Neuronal stem cell (in vitro differentiated cells): ENCODE measurements around the gene COIL.
A peak's percentile ranks its signal among the peaks of the same experiment; 100 is the strongest.

ENCODE experiments used
- DNase-seq: peaks from one replicate; pipeline ENCODE4 v3.0.0-alpha.2; 2013; ENCODE audit warnings: low spot score
- H2AFZ ChIP-seq: one replicate; pipeline ENCODE4 v1.6.1; 2013; ENCODE audit warnings: mild to moderate bottlenecking, low read length, inconsistent platforms
- H2AK5ac ChIP-seq: 2 replicates; pipeline ENCODE4 v1.6.1; 2013; ENCODE audit warnings: low read depth, mild to moderate bottlenecking, inconsistent platforms, low read length, moderate library complexity, mixed read lengths
- H2BK120ac ChIP-seq: 2 replicates; pipeline ENCODE4 v1.6.1; 2013; ENCODE audit warnings: low read depth, mild to moderate bottlenecking, inconsistent platforms, low read length, moderate library complexity, mixed read lengths
- H2BK12ac ChIP-seq: one replicate; pipeline ENCODE4 v1.6.1; 2013; ENCODE audit warnings: low read length, inconsistent platforms
- H2BK15ac ChIP-seq: 2 replicates; pipeline ENCODE4 v1.6.1; 2013; ENCODE audit warnings: mild to moderate bottlenecking, low read length, inconsistent platforms, mixed read lengths
- H2BK5ac ChIP-seq: one replicate; pipeline ENCODE4 v1.6.1; 2013; ENCODE audit warnings: inconsistent platforms, mild to moderate bottlenecking, low read length, moderate library complexity
- H3K14ac ChIP-seq: one replicate; pipeline ENCODE4 v1.6.1; 2013; ENCODE audit warnings: low read length, inconsistent platforms
- H3K18ac ChIP-seq: 2 replicates; pipeline ENCODE4 v1.6.1; 2013; ENCODE audit warnings: low read length, inconsistent platforms
- H3K23ac ChIP-seq: 2 replicates; pipeline ENCODE4 v1.6.1; 2013; ENCODE audit warnings: low read depth, mild to moderate bottlenecking, mixed read lengths, low read length, inconsistent platforms; ENCODE audit not compliant: poor library complexity
- H3K27ac ChIP-seq: replicated peaks from 3 replicates; pipeline ENCODE4 v1.5.1; 2013; ENCODE audit warnings: low read length, inconsistent platforms
- H3K27me3 ChIP-seq, 3 experiments: 2 replicates each; pipeline ENCODE4 v1.6.1; 2013; ENCODE audit warnings: low read length in 3 of 3, mild to moderate bottlenecking in 2 of 3, inconsistent platforms in 1 of 3, low read depth in 1 of 3, mixed read lengths in 1 of 3, moderate library complexity in 1 of 3; ENCODE audit not compliant: control insufficient read depth in 3 of 3, insufficient read depth in 3 of 3
- H3K36me3 ChIP-seq, 2 donors: replicated peaks in 1 of 2; 2 replicates each; pipeline ENCODE4 v1.6.1; 2013; ENCODE audit warnings: low read length in 2 of 2; ENCODE audit not compliant: control insufficient read depth in 2 of 2, insufficient read depth in 2 of 2
- H3K4ac ChIP-seq: 2 replicates; pipeline ENCODE4 v1.6.1; 2013; ENCODE audit warnings: inconsistent platforms, mild to moderate bottlenecking, low read length, moderate library complexity
- H3K4me1 ChIP-seq, 2 donors: 1 replicate in 1 of 2; 2 replicates in 1 of 2; pipeline ENCODE4 v1.6.1; 2013; ENCODE audit warnings: low read length in 2 of 2, low read depth in 1 of 2; ENCODE audit not compliant: control insufficient read depth in 2 of 2, insufficient read depth in 1 of 2
- H3K4me2 ChIP-seq: one replicate; pipeline ENCODE4 v1.6.1; 2013; ENCODE audit warnings: mild to moderate bottlenecking, low read length, inconsistent platforms; ENCODE audit not compliant: insufficient read depth, poor library complexity, severe bottlenecking
- H3K4me3 ChIP-seq, 2 donors: 2 replicates each; pipeline ENCODE4 v1.5.1; 2013; ENCODE audit warnings: low read length in 2 of 2, mild to moderate bottlenecking in 2 of 2, inconsistent platforms in 1 of 2, moderate library complexity in 1 of 2
- H3K79me1 ChIP-seq: one replicate; pipeline ENCODE4 v1.6.1; 2013; ENCODE audit warnings: low read depth, mild to moderate bottlenecking, inconsistent platforms, low read length, moderate library complexity
- H3K9ac ChIP-seq: one replicate; pipeline ENCODE4 v1.6.1; 2013; ENCODE audit warnings: mild to moderate bottlenecking, low read depth, low read length, inconsistent platforms; ENCODE audit not compliant: poor library complexity
- H3K9me3 ChIP-seq, 2 donors: replicated peaks in 1 of 2; 2 replicates each; pipeline versions ENCODE3 to v1.6.1; 2013; ENCODE audit warnings: low read length in 2 of 2, mild to moderate bottlenecking in 2 of 2, inconsistent platforms in 1 of 2, low read depth in 1 of 2, mixed read lengths in 1 of 2, moderate library complexity in 1 of 2; ENCODE audit not compliant: control insufficient read depth in 2 of 2, insufficient read depth in 1 of 2
- H4K8ac ChIP-seq: one replicate; pipeline ENCODE4 v1.6.1; 2013; ENCODE audit warnings: low read depth, mild to moderate bottlenecking, inconsistent platforms, low read length, moderate library complexity
- H4K91ac ChIP-seq: one replicate; pipeline ENCODE4 v1.6.1; 2013; ENCODE audit warnings: low read length, low read depth, mild to moderate bottlenecking, inconsistent platforms; ENCODE audit not compliant: poor library complexity
- WGBS, 2 donors: extraction: QIAGEN DNeasy Blood & Tissue Kit; methylation state at CpG; one replicate each; pipeline ENCODE4 v1.1.7; 2013; ENCODE audit warnings: missing lambda C conversion rate in 2 of 2, mixed read lengths in 1 of 2; ENCODE audit not compliant: insufficient read length in 2 of 2, insufficient replicate concordance in 1 of 2; ENCODE audit errors: extremely low coverage in 2 of 2; 5-methylcytosine and 5-hydroxymethylcytosine counted together

Gene COIL

DNA sequence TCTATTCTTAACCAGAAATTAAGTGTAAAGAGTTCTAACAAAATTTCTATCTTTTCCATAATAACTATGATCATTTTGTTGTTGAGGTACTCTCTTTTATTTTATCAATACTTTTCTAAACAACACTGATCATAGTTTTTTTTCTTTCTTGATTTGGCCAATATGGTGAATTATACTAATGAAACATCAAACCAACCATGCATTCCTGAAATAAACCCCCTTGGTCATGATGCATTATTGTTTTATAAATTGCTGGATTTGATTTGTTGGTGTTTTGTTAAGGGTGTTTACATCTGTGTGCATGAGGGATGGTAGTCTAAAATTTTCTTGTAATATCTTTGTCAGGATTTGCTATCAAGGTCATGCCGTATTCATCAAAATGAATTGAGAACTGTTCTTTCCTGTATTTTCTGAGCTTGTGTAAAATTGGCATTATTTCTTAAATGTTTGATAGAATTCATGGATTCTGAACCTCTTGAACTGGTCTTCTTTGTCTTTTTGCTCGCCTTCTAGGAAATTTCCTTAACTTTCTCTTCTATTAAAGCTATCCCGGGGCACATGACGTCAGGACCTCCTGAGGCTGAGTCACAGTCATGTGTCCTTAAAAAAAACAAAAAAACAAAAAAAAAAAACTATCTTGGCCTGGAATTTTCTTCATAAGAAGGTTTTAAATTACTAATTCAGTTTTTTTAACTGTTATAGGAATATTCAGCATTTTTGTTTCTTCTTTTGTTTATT is 43.1 kb downstream of the COIL start:
- H3K4ac ChIP-seq = no peak overlapping the region
- H3K4me2 ChIP-seq = no peak overlapping the region
- peaks cover 5% of the 10 kb centered on the region in 2 donors for H3K4me1 ChIP-seq
- no peaks in the 10 kb centered on the region for H3K36me3 ChIP-seq
- H4K91ac ChIP-seq = no peak overlapping the region
- H3K18ac ChIP-seq = no peak overlapping the region
- no peak overlapping the region for H3K9ac ChIP-seq
- H3K23ac ChIP-seq = no peak overlapping the region
- H2AFZ ChIP-seq = no peak overlapping the region
- H3K9me3 ChIP-seq = peaks cover 0 to 3% of the 10 kb centered on the region in 2 donors
- no peak overlapping the region for H2AK5ac ChIP-seq
- no peak overlapping the region for H2BK15ac ChIP-seq
- no CpG with 5 or more reads among the region's 4 CpGs for WGBS, 2 donors
- H2BK12ac ChIP-seq = no peak overlapping the region
- no peak overlapping the region for H3K27ac ChIP-seq
- no peak overlapping the region for H3K4me3 ChIP-seq
- no peaks in the 10 kb centered on the region for H3K79me1 ChIP-seq
- no peak for DNase-seq
- no peak overlapping the region for H2BK5ac ChIP-seq
- no peak overlapping the region for H3K14ac ChIP-seq
- peaks cover 0 to 11% (median 0%) of the 10 kb centered on the region in 3 experiments for H3K27me3 ChIP-seq
- no peak overlapping the region for H2BK120ac ChIP-seq
- no peak overlapping the region for H4K8ac ChIP-seq

DNA sequence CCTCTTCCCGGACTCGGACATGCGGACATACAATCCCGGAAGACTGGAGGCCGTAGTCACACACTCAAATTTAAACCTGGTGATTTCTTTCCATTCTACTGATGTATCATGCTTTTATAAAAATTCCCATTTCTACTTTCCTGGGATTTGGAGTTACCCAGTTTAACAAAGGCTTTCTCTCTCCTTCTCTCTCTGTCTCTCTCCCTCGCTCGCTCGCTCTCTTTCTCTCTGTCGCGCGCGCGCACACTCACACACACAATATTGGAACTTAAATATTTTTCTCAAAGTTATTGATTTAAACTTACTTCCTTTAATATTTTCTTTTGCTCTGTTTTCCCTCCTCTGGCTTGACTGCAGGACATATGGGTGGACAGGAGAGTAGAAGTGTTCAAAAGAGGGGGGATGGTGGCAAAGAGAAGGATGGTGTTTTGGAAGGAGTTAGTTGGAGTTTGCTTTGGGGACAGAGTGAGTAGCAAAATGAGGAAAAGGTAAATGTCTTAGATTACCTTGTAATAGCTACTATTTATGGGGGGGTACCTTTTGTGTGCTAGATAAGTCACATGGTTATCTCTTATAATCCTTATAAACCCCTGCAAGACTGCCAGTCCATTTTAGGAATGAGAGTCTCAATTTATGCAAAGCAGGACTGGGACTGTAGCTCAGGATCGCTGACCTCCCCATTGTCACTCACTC is 46.1 kb downstream of the COIL start:
- Histone ChIP-seq H3K18ac (no peak overlapping the region), H3K4me1 (peaks cover 5% of the 10 kb centered on the region in 2 donors), H2BK120ac (no peak overlapping the region), H3K27me3 (peaks cover 0 to 11% (median 0%) of the 10 kb centered on the region in 3 experiments), H3K36me3 (no peaks in the 10 kb centered on the region), H3K9ac (no peak overlapping the region), H3K23ac (no peak overlapping the region), H2BK15ac (no peak overlapping the region), H3K14ac (no peak overlapping the region), H3K9me3 (peaks cover 0 to 3% of the 10 kb centered on the region in 2 donors), H3K4me3 (peak overlapping the region; percentile 58 to 90), H3K4me2 (peak overlapping the region; percentile 87), H2BK5ac (no peak overlapping the region), H3K27ac (no peak overlapping the region), H2AFZ (peak overlapping the region; percentile 99), H2AK5ac (no peak overlapping the region), H4K91ac (no peak overlapping the region), H2BK12ac (no peak overlapping the region), H3K4ac (no peak overlapping the region), H4K8ac (no peak overlapping the region), H3K79me1 (no peaks in the 10 kb centered on the region)
- DNase-seq = no peak
- WGBS, 2 donors = no CpG with 5 or more reads among the region's 14 CpGs

GRCh38 chr17:56913867-56914580 is 46.8 kb downstream of the COIL start, which contains the start of gene TRIM25:
Gene TRIM25 (minus strand): TSS chr17:56914049. CDS start chr17:56913988, 61 bp downstream.
- Histone ChIP-seq H2BK5ac (no peak within 1 kb of the TSS), H2AFZ (peak within 1 kb of the TSS; percentile 99), H2BK15ac (peak within 1 kb of the TSS; percentile 82), H3K9me3 (peaks cover 0 to 3% of the 10 kb centered on the region in 2 donors), H3K14ac (peak within 1 kb of the TSS; percentile 94), H2BK120ac (no peak within 1 kb of the TSS), H3K36me3 (no peaks in the 10 kb centered on the region), H3K9ac (peak within 1 kb of the TSS; percentile 95), H2AK5ac (peak within 1 kb of the TSS; percentile 91), H4K91ac (peak within 1 kb of the TSS; percentile 41), H3K4ac (peak within 1 kb of the TSS; percentile 91), H3K23ac (peak within 1 kb of the TSS; percentile 83), H3K4me3 (peak within 1 kb of the TSS; percentile 58 to 90), H4K8ac (peak within 1 kb of the TSS; percentile 54), H3K4me1 (peaks cover 5% of the 10 kb centered on the region in 2 donors), H3K18ac (peak within 1 kb of the TSS; percentile 93), H3K79me1 (no peaks in the 10 kb centered on the region), H3K27ac (no peak within 1 kb of the TSS), H3K4me2 (peak within 1 kb of the TSS; percentile 87), H3K27me3 (peaks cover 0 to 11% (median 0%) of the 10 kb centered on the region in 3 experiments), H2BK12ac (no peak within 1 kb of the TSS)
- WGBS, 2 donors = no CpG with 5 or more reads among the region's 58 CpGs
- peak; percentile 67 for DNase-seq
